ENCODE results near the gene KRT27.
"Not testable (repeated sequence)": the region's sequence is repeated elsewhere in the genome, so short reads cannot be mapped to it uniquely, and the experiment has no call there.

The KRT27 gene

DNA sequence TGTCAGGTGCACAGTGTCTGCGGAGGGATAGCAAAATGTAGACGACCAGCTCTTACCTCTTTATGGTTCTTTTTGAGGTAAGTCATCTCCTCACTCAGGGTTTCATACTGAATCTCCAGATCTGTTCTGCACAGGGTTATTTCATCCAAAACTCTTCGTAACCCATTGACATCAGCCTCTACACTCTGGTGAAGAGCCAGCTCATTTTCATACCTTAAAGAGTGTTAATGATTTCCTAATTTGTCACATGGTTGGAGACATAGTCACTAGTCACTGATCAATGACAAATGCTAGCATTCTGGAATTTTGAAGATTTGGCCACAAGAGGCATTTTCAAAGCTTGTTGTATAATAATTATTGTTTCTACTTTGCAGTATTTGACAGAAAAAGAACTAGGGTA is 28.5 kb downstream of the KRT27 start:
- TF ChIP-seq CTCF (IDR thresholded peaks at IDR 0.05; ENCODE audit: low read depth, low read length), result no peak
- DNase-seq (ENCODE audit: extremely low read depth, low read depth), result no peak

DNA sequence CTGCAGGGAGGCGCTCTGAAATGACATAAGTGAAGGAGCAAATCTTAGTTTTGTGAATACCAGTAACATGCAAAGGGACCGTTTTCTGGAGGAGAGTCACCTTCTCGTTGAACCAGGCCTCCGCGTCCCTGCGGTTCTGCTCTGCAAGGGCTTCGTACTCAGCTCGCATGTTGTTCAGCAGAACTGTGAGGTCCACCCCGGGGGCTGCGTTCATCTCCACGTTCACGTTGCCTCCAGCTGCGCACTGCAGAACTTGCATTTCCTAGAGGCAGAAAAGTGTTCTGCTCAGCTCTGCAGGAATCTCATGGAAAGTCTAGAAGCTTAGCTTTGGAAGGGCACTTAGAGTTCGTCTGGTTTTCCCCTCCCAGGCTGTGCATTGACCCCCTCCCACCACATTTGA is 31.3 kb downstream of the KRT27 start:
- no peak for TF ChIP-seq CTCF (IDR thresholded peaks at IDR 0.05; ENCODE audit: low read depth, low read length)
- no peak for DNase-seq (ENCODE audit: extremely low read depth, low read depth)

GRCh38 chr17:40750391-40750790 is 32.0 kb downstream of the KRT27 start:
- no peak for DNase-seq (ENCODE audit: extremely low read depth, low read depth)
- no peak for TF ChIP-seq CTCF (IDR thresholded peaks at IDR 0.05; ENCODE audit: low read depth, low read length)

DNA sequence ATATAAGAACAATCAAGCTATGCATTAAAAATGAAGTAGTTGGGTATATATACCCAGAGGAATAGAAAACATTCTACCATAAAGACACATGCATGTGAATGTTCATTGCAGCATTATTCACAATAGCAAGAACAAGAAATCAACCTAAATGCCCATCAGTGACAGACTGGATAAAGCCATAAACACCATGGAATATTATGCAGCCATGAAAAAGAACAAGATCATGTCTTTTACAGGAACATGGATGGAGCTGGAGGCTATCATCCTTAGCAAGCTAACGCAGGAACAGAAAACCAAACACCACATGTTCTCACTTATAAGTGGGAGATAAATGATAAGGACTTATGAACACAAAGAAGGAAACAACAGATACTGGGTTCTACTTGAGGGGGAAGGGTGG is 33.7 kb downstream of the KRT27 start:
- not testable (repeated sequence) for DNase-seq (ENCODE audit: extremely low read depth, low read depth)

DNA sequence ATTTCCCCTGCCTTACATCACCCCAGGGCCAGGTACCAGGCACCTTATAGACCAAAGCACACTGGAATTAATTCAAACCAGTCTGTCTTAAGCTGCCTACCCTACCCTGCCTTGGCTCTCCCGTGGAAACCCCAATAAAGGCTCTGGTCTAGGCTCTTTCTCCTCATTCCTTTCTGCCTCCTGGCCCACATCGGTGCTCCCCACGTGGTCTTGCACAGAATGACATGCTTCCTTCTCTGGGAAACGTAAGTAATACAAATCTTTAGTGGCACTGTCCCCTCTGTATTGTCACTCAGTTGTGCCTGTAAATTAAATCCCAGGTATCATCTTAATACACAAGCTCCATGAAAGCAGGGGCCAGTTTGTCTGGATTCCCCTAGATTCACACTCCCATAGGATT is 43.8 kb downstream of the KRT27 start:
- DNase-seq (ENCODE audit: extremely low read depth, low read depth), result no peak
- TF ChIP-seq CTCF (IDR thresholded peaks at IDR 0.05; ENCODE audit: low read depth, low read length), result no peak

GRCh38 chr17:40735016-40735415 is 47.3 kb downstream of the KRT27 start:
- DNase-seq (ENCODE audit: extremely low read depth, low read depth), result no peak
- no peak for TF ChIP-seq CTCF (IDR thresholded peaks at IDR 0.05; ENCODE audit: low read depth, low read length)

DNA sequence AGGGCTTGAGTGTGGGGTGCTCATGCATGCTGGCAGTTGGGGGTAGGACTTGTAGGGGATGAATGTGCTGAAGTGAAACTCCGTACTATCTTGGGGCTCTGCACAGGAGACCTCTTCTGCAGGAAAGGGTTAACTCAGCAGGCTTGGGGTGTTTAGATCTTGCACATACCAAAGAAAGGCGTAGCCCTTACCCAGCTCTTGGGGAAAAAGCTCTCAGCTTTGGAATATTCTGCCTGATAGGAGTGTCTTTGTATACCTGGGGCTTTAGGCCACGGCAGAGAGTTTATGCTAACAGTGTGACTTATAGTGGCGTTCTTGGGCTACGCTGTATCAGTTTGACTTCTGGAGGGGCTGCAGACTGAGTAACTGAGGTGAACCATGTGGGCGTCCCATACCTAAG is 48.3 kb downstream of the KRT27 start:
- TF ChIP-seq CTCF (IDR thresholded peaks at IDR 0.05; ENCODE audit: low read depth, low read length), result no peak
- no peak for DNase-seq (ENCODE audit: extremely low read depth, low read depth)

- no peak for DNase-seq (ENCODE audit: extremely low read depth, low read depth)
- TF ChIP-seq CTCF (IDR thresholded peaks at IDR 0.05; ENCODE audit: low read depth, low read length), result no peak
Measured at GRCh38 chr17:40730970-40731369, 51.4 kb downstream of the KRT27 start.
